22Rv1 (cell line): ENCODE results near the gene ANKRD33B.

ENCODE experiments used
- H3K27ac ChIP-seq: fragments of 450-650 bp; 2 replicates; pipeline ENCODE4 v1.5.1; 2017
- ZFX ChIP-seq: fragments of 450-650 bp; IDR thresholded peaks from 2 replicates; pipeline ENCODE4 v1.6.1; 2017; ENCODE audit warnings: antibody characterized with exemption, borderline replicate concordance
- TF ChIP-seq, protein P1 (sequence below): fragments of 450-650 bp; IDR thresholded peaks from 2 replicates; pipeline ENCODE4 v1.5.1; 2017; ENCODE audit warnings: mild to moderate bottlenecking

The ANKRD33B gene

DNA sequence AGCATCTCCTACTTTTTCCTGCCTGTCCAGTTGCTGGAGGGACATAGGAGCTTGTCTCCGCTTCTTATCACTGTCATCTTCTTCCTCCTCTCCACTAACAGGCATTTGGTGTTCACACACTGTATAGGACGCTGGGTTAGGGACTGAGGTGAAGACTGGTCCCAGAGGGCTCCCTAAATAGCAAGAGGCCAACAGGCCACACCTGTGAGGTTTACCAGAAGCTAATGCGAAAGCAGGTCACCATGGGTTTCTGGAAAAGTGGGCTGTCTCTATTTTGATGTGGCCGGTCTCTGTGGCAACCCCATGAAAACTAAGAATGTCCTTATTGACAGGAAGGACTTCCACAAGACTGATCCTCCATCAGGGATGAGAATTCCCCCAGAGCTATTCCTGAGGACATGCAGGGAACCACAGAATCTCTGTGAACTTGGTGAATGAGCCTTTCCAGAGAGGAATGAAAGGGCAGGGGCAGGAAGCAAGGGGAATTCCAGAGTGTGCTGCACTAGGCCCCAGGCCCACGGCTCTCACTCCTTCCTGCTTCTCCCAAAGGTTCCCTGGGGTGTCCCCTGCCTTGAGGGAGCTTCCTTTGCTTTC lies 135.5 kb downstream of the ANKRD33B start:
- no peak overlapping the region for H3K27ac ChIP-seq

DNA sequence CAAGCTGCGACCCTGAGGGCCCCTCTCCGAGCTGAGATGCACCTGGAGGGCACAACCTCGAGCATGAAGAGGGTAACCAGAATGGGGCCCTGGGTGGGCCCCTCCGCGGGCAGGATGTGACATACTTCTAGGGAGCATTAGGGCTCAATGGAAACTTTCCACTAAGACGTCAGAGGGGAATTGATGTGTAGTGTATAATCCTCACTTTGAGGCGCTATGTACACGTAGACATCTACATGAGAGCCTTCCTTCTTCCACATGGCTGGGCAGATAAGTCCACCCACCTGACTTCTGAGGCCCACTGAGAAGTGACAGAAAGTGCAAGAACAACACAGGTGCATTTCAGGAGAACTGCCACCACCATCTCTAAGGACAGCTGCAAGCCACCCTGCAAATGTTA lies 136.1 kb downstream of the ANKRD33B start:
- no peak overlapping the region for H3K27ac ChIP-seq
- TF ChIP-seq, protein P1, sequence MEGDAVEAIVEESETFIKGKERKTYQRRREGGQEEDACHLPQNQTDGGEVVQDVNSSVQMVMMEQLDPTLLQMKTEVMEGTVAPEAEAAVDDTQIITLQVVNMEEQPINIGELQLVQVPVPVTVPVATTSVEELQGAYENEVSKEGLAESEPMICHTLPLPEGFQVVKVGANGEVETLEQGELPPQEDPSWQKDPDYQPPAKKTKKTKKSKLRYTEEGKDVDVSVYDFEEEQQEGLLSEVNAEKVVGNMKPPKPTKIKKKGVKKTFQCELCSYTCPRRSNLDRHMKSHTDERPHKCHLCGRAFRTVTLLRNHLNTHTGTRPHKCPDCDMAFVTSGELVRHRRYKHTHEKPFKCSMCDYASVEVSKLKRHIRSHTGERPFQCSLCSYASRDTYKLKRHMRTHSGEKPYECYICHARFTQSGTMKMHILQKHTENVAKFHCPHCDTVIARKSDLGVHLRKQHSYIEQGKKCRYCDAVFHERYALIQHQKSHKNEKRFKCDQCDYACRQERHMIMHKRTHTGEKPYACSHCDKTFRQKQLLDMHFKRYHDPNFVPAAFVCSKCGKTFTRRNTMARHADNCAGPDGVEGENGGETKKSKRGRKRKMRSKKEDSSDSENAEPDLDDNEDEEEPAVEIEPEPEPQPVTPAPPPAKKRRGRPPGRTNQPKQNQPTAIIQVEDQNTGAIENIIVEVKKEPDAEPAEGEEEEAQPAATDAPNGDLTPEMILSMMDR, result no peak
- TF ChIP-seq ZFX, result no peak

More for the DNA sequence above, 135.5 kb downstream of the ANKRD33B start:
- no peak for TF ChIP-seq ZFX
- TF ChIP-seq, protein P1, result no peak

DNA sequence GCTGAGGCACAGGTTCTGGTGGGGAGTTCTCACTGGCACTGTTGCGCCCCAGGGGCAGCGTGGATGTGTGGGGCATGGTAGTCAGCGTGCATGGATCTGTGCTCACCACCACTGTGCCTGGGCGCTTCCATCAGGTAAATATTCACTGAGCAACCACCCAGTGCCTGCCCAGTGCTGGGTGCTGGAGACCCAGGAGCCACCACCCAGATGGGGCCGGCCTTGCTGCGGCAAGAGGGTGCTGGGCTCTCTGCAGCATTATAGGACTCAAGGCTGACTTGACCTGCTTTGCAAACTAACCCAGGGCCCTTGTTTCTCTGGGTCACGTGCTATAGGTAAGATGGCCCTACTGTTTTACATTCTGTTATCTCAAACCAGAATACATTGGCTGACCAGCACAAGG lies 136.6 kb downstream of the ANKRD33B start:
- H3K27ac ChIP-seq, result no peak overlapping the region
- TF ChIP-seq ZFX, result no peak
- TF ChIP-seq, protein P1, result no peak

DNA sequence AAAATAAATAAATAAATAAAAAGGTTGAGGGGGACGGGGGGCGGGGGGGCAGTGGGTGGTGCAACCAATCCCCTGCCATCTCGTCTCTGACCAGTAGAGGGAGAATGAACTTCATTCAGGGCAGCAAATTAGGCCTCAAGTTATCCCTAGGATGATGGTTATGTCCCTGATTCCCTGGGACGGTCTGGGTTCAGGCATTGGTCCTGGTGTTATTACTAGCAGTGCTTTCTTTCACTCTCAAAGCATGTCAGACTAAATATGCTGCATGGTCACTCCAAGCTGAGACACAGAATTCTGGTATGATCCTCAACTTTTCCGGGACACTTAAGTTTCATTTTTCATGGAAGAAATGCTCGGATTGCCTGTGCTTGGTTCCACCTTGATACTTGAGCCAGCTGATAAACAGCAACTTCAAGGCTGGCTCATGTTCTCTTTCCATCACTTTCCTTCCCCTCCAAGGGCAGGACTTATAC lies 137.7 kb downstream of the ANKRD33B start:
- no peak overlapping the region for H3K27ac ChIP-seq
- no peak for TF ChIP-seq ZFX
- TF ChIP-seq, protein P1, result peak; percentile 74

DNA sequence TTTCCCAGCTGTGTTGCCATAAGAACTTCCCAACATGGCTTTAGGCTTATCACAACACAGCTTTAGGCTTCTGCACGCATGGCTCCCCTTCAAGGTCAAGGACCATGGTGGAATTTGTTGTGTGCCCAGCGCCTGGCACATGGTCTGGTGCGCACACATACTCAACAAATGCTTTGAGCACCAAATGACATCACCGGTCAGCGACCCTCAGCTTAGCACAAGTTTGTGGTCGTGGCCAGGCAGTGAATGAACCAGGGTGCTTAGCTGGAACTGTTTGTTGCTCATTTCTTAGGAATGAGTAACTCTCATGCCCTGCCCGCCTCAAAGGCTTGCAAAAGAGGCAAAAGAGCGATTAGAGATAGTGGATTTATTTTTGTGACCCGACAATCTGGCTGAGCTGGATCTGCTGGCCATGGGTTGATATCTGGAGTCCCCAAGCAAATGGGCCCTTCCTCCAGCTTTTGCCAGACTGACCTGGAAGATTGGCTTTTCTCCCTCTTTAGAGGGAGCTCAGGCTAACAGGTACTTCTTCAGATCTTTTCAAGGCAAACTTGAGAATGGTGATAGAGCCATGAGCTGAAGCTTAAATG lies 138.3 kb downstream of the ANKRD33B start:
- TF ChIP-seq ZFX, result no peak
- TF ChIP-seq, protein P1, result no peak
- no peak overlapping the region for H3K27ac ChIP-seq

DNA sequence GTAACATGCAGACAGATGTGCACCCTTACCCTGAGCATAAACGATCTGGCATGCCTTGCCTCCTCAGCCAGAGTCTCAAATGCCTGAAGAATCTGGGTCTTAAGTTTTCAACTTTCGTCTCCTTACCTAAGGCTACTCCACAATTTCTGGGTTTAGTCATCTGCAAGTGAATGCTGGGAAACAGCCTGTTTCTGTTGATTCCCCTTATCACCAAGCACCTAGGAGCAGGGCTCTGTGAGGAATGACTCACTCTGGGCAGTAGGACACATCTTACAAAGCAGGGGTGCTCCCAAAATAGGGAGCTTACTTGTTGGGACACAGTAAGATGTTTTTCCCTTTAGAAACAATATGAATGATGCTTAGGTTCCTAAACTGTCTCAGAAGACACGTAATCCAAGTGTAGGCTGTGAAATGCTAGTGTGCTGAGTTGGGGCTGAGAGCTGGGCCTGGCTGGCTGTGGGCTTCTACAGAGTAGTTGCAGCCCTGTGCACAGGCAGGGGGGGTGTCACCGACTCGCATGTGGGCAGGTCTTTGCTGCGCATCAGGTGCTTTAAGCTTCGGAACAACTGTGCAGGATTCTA lies 139.1 kb downstream of the ANKRD33B start:
- no peak overlapping the region for H3K27ac ChIP-seq

More for the DNA sequence above, 139.1 kb downstream of the ANKRD33B start:
- TF ChIP-seq, protein P1, result no peak
- TF ChIP-seq ZFX, result no peak
